ENCODE data around the gene ASB2.

ASB2 gene

GRCh38 chr14:93977790-93978581 is 1.6 kb upstream of the ASB2 start:
- no peak for DNase-seq

GRCh38 chr14:93977171-93977570 is 801 bp upstream of the ASB2 start:
- DNase-seq, result no peak

- DNase-seq, result no peak
These were observed 436 bp downstream of the ASB2 start for GRCh38 chr14:93975791-93976476.

GRCh38 chr14:93974833-93975232 is 1.5 kb downstream of the ASB2 start:
- peak; percentile 96 for DNase-seq

- peak; percentile 37 for DNase-seq
These were observed 2.1 kb downstream of the ASB2 start for GRCh38 chr14:93974299-93974698.

GRCh38 chr14:93973607-93974006 is 2.8 kb downstream of the ASB2 start:
- no peak for DNase-seq

- DNase-seq, result no peak
These were observed 3.7 kb downstream of the ASB2 start for GRCh38 chr14:93972618-93973205.

- no peak for DNase-seq
These were observed 4.7 kb downstream of the ASB2 start for GRCh38 chr14:93971635-93972027.

- DNase-seq, result peak; percentile 77
These were observed 5.3 kb downstream of the ASB2 start for GRCh38 chr14:93970965-93971634.

- DNase-seq, result peak; percentile 86
These were observed 5.8 kb downstream of the ASB2 start for GRCh38 chr14:93970585-93970964.

- peak; percentile 86 for DNase-seq
These were observed 7.1 kb downstream of the ASB2 start for GRCh38 chr14:93969082-93969828.

- DNase-seq, result no peak
These were observed 8.6 kb downstream of the ASB2 start for GRCh38 chr14:93967637-93968250.

- DNase-seq, result no peak
These were observed 10.4 kb downstream of the ASB2 start for GRCh38 chr14:93965946-93966474.

GRCh38 chr14:93965287-93965821 is 11.0 kb downstream of the ASB2 start:
- DNase-seq, result no peak

- no peak for DNase-seq
These were observed 11.5 kb downstream of the ASB2 start for GRCh38 chr14:93964820-93965286.

- DNase-seq, result no peak
These were observed 12.1 kb downstream of the ASB2 start for GRCh38 chr14:93964281-93964680.

GRCh38 chr14:93963692-93964091 is 12.7 kb downstream of the ASB2 start:
- no peak for DNase-seq

GRCh38 chr14:93962701-93963601 is 13.4 kb downstream of the ASB2 start:
- DNase-seq, result no peak

GRCh38 chr14:93961620-93962019 is 14.8 kb downstream of the ASB2 start:
- no peak for DNase-seq

- DNase-seq, result no peak
These were observed 15.5 kb downstream of the ASB2 start for GRCh38 chr14:93960774-93961438.
